GF-D8 (cell line): ENCODE results near the gene PTPRM.

Experiments used
- DNase-seq: peaks from one replicate; lab custom pipeline; 2025; lab: John Stamatoyannopoulos, UW

Gene PTPRM

DNA sequence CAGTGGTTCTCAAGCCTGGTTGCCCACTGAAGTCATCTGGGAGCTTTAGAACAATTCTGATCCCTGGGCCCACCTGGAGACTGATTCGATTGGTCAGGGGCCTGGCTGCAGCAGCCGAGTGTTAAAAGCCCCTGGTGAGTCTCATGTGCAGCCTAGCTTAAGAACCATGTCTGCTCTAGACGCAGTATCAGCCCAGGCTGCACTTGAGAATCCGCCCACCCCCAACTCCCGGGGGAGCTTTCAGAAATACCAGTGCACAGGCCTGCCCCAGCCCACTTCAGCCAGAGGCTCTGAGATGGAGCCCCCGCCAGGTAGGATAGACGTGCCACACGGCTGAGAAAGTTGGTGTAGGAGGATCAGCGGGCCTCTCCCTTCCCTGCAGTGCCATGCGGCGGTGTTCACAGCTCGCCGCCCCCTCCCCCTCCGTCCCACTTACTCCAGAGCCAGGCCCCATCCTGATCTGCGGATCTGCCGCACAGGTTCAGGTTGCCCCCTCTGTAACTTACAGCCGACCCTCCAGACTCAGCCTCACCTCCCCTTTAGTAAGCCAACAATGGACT lies 833.2 kb downstream of the PTPRM start:
- DNase-seq = no peak

GRCh38 chr18:8400825-8401224 lies 833.7 kb downstream of the PTPRM start:
- no peak for DNase-seq

GRCh38 chr18:8401606-8402005 lies 834.5 kb downstream of the PTPRM start:
- DNase-seq = no peak

DNA sequence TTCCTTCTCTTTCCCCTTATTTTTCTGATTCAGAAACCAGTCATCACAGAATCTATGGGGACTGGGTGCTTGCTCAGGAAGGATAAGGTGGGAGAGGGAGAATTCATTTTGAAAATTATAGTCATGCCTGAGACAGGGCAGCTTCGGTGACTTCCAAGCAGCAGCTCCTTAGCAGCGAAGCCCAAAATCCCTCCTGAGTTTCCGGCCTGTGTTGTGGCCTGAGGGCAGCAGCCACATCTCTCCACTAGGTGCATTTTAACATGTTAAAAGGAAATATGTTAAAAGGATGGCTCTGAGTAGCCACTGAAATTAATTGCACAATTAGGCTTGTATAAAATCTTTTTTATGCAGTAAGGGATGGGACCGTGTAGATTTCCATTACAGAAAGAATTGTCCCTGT lies 835.1 kb downstream of the PTPRM start:
- no peak for DNase-seq

DNA sequence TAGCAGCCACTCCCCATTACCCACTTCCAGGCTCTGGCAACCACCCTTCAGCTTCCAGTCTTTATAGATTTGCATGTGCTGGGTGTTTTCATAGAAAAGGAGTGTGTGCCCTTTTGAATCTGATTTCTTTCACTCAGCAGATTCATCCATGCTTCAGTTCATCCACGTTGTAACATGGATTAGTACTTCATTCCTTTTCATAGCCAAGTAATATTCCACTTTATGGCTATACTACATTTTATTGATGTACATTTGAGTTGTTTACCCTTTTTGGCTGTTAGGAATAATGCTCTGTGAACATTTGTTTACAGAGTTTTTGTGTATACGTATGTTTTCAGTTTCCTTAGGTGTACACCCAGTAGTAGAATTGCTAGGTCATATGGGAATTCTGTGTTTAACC lies 836.6 kb downstream of the PTPRM start:
- no peak for DNase-seq

GRCh38 chr18:8406186-8406867 lies 839.2 kb downstream of the PTPRM start:
- no peak for DNase-seq

GRCh38 chr18:8406868-8407250 lies 839.7 kb downstream of the PTPRM start:
- no peak for DNase-seq

DNA sequence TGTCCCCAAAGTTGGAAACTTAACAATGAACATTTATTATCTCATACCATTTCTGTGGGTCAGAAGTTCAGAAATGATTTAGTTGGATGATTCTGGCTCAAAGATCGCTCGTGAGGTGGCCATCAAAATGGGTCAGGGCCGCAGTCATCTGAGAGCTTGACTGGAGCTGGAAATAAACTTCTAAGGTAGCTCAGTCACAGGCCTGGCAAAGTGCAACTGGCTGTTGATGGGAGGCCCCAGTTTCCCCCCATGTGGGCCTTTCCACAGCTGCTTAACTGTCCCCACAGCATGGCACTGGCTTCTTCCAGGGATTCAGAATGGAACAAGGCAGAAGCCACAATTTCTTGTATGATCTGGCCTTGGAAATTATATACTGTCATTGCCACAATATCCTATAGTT lies 842.0 kb downstream of the PTPRM start:
- no peak for DNase-seq

GRCh38 chr18:8411492-8411891 lies 844.4 kb downstream of the PTPRM start:
- DNase-seq = no peak

DNA sequence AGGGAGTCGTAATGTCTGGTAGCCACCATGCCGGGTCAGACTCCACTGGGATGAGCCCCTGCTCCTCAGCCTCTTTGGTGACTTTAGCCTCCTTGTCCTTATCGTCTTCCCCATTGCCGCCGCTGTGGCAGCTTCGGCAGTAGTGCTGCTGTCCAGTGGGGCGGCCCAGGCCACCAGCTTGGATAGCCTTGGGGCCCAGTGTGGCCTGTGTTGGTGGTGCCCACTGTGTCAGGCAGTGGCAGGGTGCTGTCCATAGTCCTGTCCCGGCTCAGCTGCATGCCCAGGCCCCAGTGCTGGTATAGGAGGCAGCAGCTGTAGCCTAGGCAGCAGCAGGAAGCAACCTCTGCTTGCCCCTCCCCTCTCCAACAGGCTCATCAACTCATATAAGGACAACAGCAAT lies 845.0 kb downstream of the PTPRM start:
- no peak for DNase-seq

DNA sequence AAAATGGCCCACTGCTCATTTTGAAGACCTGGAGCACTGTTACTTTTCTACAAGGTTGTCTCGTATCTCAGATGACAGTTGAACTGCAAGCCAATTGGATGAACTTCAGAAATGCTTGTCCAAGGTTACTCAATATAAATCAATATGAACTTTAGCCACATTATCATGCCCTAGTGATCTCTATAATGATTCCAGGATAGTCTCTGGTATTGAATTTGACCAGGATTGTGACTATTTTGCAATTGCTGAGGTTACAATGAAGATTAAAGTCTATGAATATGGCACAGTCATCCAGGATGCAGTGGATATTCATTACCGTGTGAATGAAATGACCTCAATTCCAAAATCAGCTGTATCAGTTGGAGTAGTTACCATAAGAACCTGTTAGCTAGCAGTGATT lies 846.1 kb downstream of the PTPRM start:
- no peak for DNase-seq

DNA sequence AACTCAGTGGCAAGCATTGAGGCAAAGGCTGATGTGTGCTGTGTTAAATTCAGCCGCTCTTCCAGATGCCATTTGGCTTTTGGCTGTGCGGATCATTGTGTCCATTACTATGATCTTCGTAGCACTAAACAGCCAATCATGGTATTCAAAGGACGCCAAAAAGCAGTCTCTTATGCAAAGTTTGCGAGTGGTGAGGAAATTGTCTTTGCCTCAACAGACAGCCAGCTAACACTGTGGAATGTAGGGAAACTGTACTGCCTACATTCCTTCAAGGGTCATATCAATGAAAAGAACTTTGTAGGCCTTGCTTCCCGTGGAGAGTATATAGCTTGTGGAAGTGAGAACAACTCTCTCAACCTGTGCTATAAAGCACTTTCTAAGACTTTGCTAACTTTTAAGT lies 846.6 kb downstream of the PTPRM start:
- no peak for DNase-seq

- DNase-seq = no peak
Measured at GRCh38 chr18:8416212-8417019, 849.3 kb downstream of the PTPRM start.

GRCh38 chr18:8422391-8422790 lies 855.3 kb downstream of the PTPRM start:
- no peak for DNase-seq

DNA sequence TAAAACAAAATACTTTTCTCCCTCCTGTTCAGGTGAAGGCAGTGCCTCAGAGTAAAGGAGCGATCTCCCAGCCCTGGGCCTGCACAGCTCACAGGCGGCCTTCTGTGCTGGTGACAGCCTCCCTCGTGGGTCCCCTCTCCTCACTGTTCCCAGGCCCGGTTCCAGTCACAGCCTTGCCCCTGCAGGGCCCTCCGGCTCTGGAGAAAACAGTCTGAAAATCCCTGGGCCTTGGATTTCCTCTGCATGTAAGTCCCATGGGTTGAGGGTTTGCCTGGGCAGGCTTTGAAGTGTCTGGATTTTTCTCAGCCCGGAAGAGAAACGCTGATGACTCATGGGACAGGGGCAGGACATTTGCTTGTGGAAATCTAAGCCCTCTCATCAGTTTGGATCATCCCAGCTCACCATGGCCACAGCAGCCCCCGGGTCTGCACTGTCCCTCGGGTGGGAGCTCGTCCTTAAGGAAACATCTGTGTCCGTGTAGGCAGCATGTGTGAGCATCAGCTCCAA lies 856.0 kb downstream of the PTPRM start:
- no peak for DNase-seq

DNA sequence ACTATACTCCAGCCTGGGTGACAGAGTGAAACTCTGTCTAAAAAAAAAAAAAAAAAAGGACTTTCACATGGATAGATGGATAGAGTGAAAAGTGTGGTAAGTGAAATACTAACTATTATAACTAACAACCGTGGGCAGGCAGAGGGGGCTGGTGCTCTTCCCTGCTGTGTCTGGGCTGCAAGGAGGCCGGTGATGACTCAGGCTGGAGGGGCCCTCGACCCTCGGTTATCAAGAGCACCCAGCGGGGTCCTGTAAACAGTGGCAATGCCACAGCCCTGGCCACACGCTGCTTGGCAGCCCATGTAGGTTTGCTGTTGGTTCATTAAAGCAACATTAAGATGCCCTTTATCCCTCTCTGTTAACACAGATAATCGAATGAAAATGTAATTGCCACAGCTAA lies 857.4 kb downstream of the PTPRM start:
- DNase-seq = no peak

GRCh38 chr18:8424917-8425725 lies 858.0 kb downstream of the PTPRM start:
- DNase-seq = no peak

GRCh38 chr18:8426401-8426800 lies 859.3 kb downstream of the PTPRM start:
- no peak for DNase-seq

- DNase-seq = no peak
Measured at GRCh38 chr18:8427339-8427738, 860.2 kb downstream of the PTPRM start.

GRCh38 chr18:8428951-8429350 lies 861.8 kb downstream of the PTPRM start:
- DNase-seq = no peak

DNA sequence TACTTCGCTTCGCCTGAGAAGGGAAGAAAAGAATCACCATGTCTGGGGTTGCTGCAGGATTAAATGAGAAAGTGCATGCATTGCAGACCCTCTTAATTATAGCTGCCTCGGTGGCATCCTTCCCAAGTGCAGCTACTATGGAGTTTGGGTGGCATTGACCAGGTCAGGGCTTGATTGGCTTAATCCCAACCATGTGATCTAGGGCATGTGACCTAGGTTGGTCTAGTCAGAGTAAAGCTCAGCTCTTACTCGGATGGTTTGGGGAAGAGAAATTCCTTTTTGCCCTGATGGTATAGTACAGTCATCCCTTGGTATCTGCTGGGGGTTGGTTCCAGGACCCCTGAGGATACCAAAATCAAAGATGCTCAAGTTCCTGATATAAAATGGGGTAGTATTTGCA lies 863.9 kb downstream of the PTPRM start:
- DNase-seq = no peak

GRCh38 chr18:8433323-8433722 lies 866.2 kb downstream of the PTPRM start:
- no peak for DNase-seq
